HCT116 (cell line): Measurements from ENCODE around the gene GPSM3. TPM values are rescaled to one million over a fixed set of nuclear protein-coding genes. Genes with fewer than 3 reads are reported as not detected.

Source experiments
- ATAC-seq: fragments of 200-7000 bp; cut with Tn5 transposase; 2 replicates; pipeline ENCODE4 v1.9.1; 2020; ENCODE audit warnings: mild to moderate bottlenecking, moderate library complexity
- BruUV-seq: library from RNA; stranded (reverse); fragments of 400-500 nt; replicated peaks from 2 replicates; lab custom pipeline; 2021; lab: Mats Ljungman, UMichigan
- CTCF ChIA-PET: fragments of 300-600 bp; sonication (Branson Sonifier 250); formaldehyde crosslinking; loops from one replicate; lab custom pipeline; 2021; ENCODE audit warnings: antibody characterized with exemption; lab: Charles Lee
- POLR2A ChIA-PET: fragments of 300-600, 350-600 bp; sonication (Branson Sonifier 250); formaldehyde crosslinking; loops from one replicate; lab custom pipeline; 2021; ENCODE audit warnings: antibody characterized with exemption; lab: Charles Lee
- RAD21 ChIA-PET, 2 experiments: fragments of 300-600 bp; sonication (Branson Sonifier 250); formaldehyde crosslinking; loops; one replicate each; lab custom pipeline; 2023; ENCODE audit warnings: low total read pairs in 2 of 2; ENCODE audit not compliant: uncharacterized antibody in 2 of 2, unreplicated experiment in 2 of 2, low non-redundant PET in 1 of 2; lab: Charles Lee
- DNase-seq: peaks from one replicate; pipeline ENCODE4 v3.0.0-alpha.2; 2010; ENCODE audit warnings: low read depth, low spot score
- H2AFZ ChIP-seq: fragments of 200-600 bp; shearing (Covaris generic), sonication (generic); 2 replicates; pipeline ENCODE4 v1.6.1; 2017; ENCODE audit warnings: low read depth, mixed run types, mixed read lengths, antibody characterized with exemption, low read length; ENCODE audit not compliant: poor library complexity, severe bottlenecking
- H3K27ac ChIP-seq: 2 replicates; pipeline ENCODE4 v1.5.1; 2012; ENCODE audit warnings: low read depth, low read length
- H3K27me3 ChIP-seq: fragments of 200-600 bp; sonication (generic); 2 replicates; pipeline ENCODE4 v1.6.1; 2016; ENCODE audit warnings: mixed run types, low read length, mixed read lengths; ENCODE audit not compliant: insufficient read depth
- H3K36me3 ChIP-seq, 2 experiments: fragments of 200-500 bp in 1 of 2; fragments of 200-600 bp in 1 of 2; sonication (Bioruptor generic) in 1 of 2; sonication (generic) in 1 of 2; 2 replicates each; pipeline versions ENCODE4 v1.5.1 to v1.6.1; 2014 to 2016; ENCODE audit warnings: low read length in 2 of 2, inconsistent platforms in 1 of 2, mixed read lengths in 1 of 2, mixed run types in 1 of 2; ENCODE audit not compliant: insufficient read depth in 2 of 2, control insufficient read depth in 1 of 2
- H3K4me1 ChIP-seq, 2 experiments: fragments of 200-600 bp in 1 of 2; sonication (generic) in 1 of 2; 2 replicates each; pipeline versions ENCODE4 v1.5.1 to v1.6.1; 2012 to 2017; ENCODE audit warnings: low read length in 2 of 2, inconsistent platforms in 1 of 2, mild to moderate bottlenecking in 1 of 2, mixed read lengths in 1 of 2, mixed run types in 1 of 2, moderate library complexity in 1 of 2; ENCODE audit not compliant: insufficient read depth in 2 of 2, control insufficient read depth in 1 of 2
- H3K4me2 ChIP-seq: fragments of 200-600 bp; sonication (generic); 2 replicates; pipeline ENCODE4 v1.6.1; 2017; ENCODE audit warnings: mixed run types, low read length, mixed read lengths
- H3K4me3 ChIP-seq, 2 experiments: fragments of 200-600 bp in 1 of 2; sonication (generic) in 1 of 2; replicated peaks in 1 of 2; 2 replicates each; pipeline ENCODE4 v1.5.1; 2011 to 2016; ENCODE audit warnings: low read length in 2 of 2, control low read depth in 1 of 2, low read depth in 1 of 2, mild to moderate bottlenecking in 1 of 2, mixed read lengths in 1 of 2, mixed run types in 1 of 2
- H3K79me2 ChIP-seq: fragments of 200-600 bp; sonication (generic); 2 replicates; pipeline ENCODE4 v1.6.1; 2017; ENCODE audit warnings: mild to moderate bottlenecking, mixed run types, low read length, moderate library complexity, mixed read lengths; ENCODE audit not compliant: insufficient read depth
- H3K9ac ChIP-seq: fragments of 200-600 bp; sonication (generic); 2 replicates; pipeline ENCODE4 v1.6.1; 2016; ENCODE audit warnings: low read length, mixed read lengths
- H3K9me2 ChIP-seq: fragments of 200-600 bp; sonication (generic), shearing (Covaris generic); 2 replicates; pipeline ENCODE4 v1.6.1; 2017; ENCODE audit warnings: mixed run types, mild to moderate bottlenecking, moderate library complexity; ENCODE audit not compliant: insufficient read depth
- H3K9me3 ChIP-seq, 2 experiments: fragments of 200-500 bp in 1 of 2; fragments of 200-600 bp in 1 of 2; sonication (Bioruptor generic) in 1 of 2; sonication (generic) in 1 of 2; 2 replicates each; pipeline ENCODE4 v1.6.1; 2014 to 2017; ENCODE audit warnings: low read length in 2 of 2, mixed read lengths in 2 of 2, inconsistent platforms in 1 of 2, low read depth in 1 of 2, mild to moderate bottlenecking in 1 of 2, mixed run types in 1 of 2, moderate library complexity in 1 of 2; ENCODE audit not compliant: control insufficient read depth in 1 of 2, insufficient read depth in 1 of 2
- H4K20me1 ChIP-seq: fragments of 200-600 bp; sonication (generic), shearing (Covaris generic); 2 replicates; pipeline ENCODE4 v1.6.1; 2017; ENCODE audit warnings: mixed run types, mild to moderate bottlenecking, moderate library complexity; ENCODE audit not compliant: insufficient read depth
- CEBPB ChIP-seq: IDR thresholded peaks from 2 replicates; pipeline ENCODE4 v1.6.1; 2012; ENCODE audit warnings: low read depth
- CTCF ChIP-seq, 3 experiments: fragments of 200-600 bp in 1 of 3; sonication (generic) in 1 of 3; IDR thresholded peaks in 2 of 3; conservative IDR thresholded peaks in 1 of 3; 2 replicates each; pipeline ENCODE4 v1.5.1; 2012 to 2017; ENCODE audit warnings: low read depth in 2 of 3, low read length in 2 of 3, antibody characterized with exemption in 1 of 3, borderline replicate concordance in 1 of 3, control low read depth in 1 of 3, mild to moderate bottlenecking in 1 of 3, mixed read lengths in 1 of 3, mixed run types in 1 of 3, moderate library complexity in 1 of 3; ENCODE audit not compliant: insufficient read depth in 1 of 3
- EGR1 ChIP-seq: IDR thresholded peaks from 2 replicates; pipeline ENCODE4 v1.6.1; 2012; ENCODE audit warnings: low read depth
- FOSL1 ChIP-seq: IDR thresholded peaks from 2 replicates; pipeline ENCODE4 v1.6.1; 2012; ENCODE audit warnings: low read depth
- POLR2AphosphoS5 ChIP-seq: IDR thresholded peaks from 2 replicates; pipeline ENCODE4 v1.6.1; 2011; ENCODE audit warnings: mild to moderate bottlenecking, low read depth, low read length, moderate library complexity
- RAD21 ChIP-seq: IDR thresholded peaks from 2 replicates; pipeline ENCODE4 v1.6.1; 2012; ENCODE audit warnings: low read depth, mild to moderate bottlenecking
- SP1 ChIP-seq: IDR thresholded peaks from 2 replicates; pipeline ENCODE4 v1.6.1; 2012; ENCODE audit warnings: low read depth
- TCF7L2 ChIP-seq: IDR thresholded peaks from 2 replicates; pipeline ENCODE4 v1.7.0; 2011; ENCODE audit warnings: borderline replicate concordance, inconsistent platforms; ENCODE audit not compliant: insufficient read depth, insufficient read length; ENCODE audit errors: extremely low read depth
- ZNF274 ChIP-seq: fragments of 200-500 bp; sonication (Bioruptor generic); IDR thresholded peaks from 2 replicates; pipeline ENCODE4 v1.6.1; 2014; ENCODE audit warnings: mild to moderate bottlenecking, low read depth, low read length, inconsistent platforms
- intact Hi-C: fragments of 100-400 bp; cut with micrococcal nuclease; formaldehyde crosslinking; loops from 2 replicates; pipeline ENCODE4 v1.10.0; 2022
- total RNA-seq: library from RNA; stranded (reverse); gene quantifications from one replicate; pipeline ENCODE4 v1.2.1, GENCODE V29; 2021; ENCODE audit not compliant: unreplicated experiment

GPSM3 gene
- total RNA-seq, 1 experiment from 2014 or later: 1.2 TPM

- H3K27me3 ChIP-seq: no peaks in the 10 kb centered on the region
- no peak for TF ChIP-seq POLR2AphosphoS5
- TF ChIP-seq ZNF274: no peak
- TF ChIP-seq CTCF (IDR thresholded peaks at IDR 0.05 in 2 of 3, conservative IDR thresholded peaks at IDR 0.05 in 1 of 3; ENCODE audit: borderline replicate concordance in 1 of 3, insufficient read depth in 1 of 3, low read depth in 2 of 3, low read length in 2 of 3): no peak
- no peak for TF ChIP-seq CEBPB
- TF ChIP-seq RAD21: no peak
- TF ChIP-seq EGR1: no peak
- no peak for TF ChIP-seq FOSL1
- no peak for TF ChIP-seq TCF7L2
- TF ChIP-seq SP1: no peak
- ATAC-seq (no peak), DNase-seq (no peak)
- no peaks in the 10 kb centered on the region for H3K36me3 ChIP-seq
- H3K9me3 ChIP-seq: no peaks in the 10 kb centered on the region
- ChIA-PET POLR2A (interaction anchor here (0.8 kb wide), 1 partner anchor 18 kb away, joined by 3 read pairs; no protein-coding TSS in a partner anchor), RAD21 (no interaction called here), CTCF (no interaction called here)
- H3K4me1 ChIP-seq: no peaks in the 10 kb centered on the region
- H3K4me3 ChIP-seq: no peak overlapping the region
- H3K4me2 ChIP-seq: no peak overlapping the region
- H3K27ac ChIP-seq: no peak overlapping the region
- no peaks in the 10 kb centered on the region for H3K79me2 ChIP-seq
- H3K9ac ChIP-seq: no peak overlapping the region
- intact Hi-C loops: no loop called here
- no peak overlapping the region for H2AFZ ChIP-seq
- H3K9me2 ChIP-seq: no peaks in the 10 kb centered on the region
- BruUV-seq: no TSS peak
- no peaks in the 10 kb centered on the region for H4K20me1 ChIP-seq
Observed at GRCh38 chr6:32213649-32214048, 21.2 kb upstream of the GPSM3 start.
